Natural killer cell (primary cell): ENCODE measurements around the gene VPS54. TPM values are rescaled to one million over a fixed set of nuclear protein-coding genes. Genes with fewer than 3 reads are reported as not detected.

Experiments used
- ATAC-seq, 3 donors: fragments of 150-1000 bp in 2 of 3; fragments of 200-7000 bp in 1 of 3; cut with Tn5 transposase; 1 replicate in 1 of 3; 2 replicates in 2 of 3; pipeline ENCODE4 v1.10.0; 2021; ENCODE audit warnings: mild to moderate bottlenecking in 2 of 3, moderate library complexity in 2 of 3
- DNase-seq, 2 donors: peaks; one replicate each; pipeline versions ENCODE4 v3.0.0 to v3.0.0-alpha.2; 2013 to 2021; ENCODE audit warnings: mixed read lengths in 1 of 2
- H3K27ac ChIP-seq: one replicate; pipeline ENCODE4 v1.5.1; 2013; ENCODE audit warnings: mild to moderate bottlenecking, low read length
- H3K27me3 ChIP-seq: one replicate; pipeline ENCODE4 v1.6.1; 2013; ENCODE audit warnings: low read length; ENCODE audit not compliant: control insufficient read depth, insufficient read depth
- H3K36me3 ChIP-seq: one replicate; pipeline ENCODE4 v1.6.1; 2013; ENCODE audit warnings: low read length; ENCODE audit not compliant: control insufficient read depth, insufficient read depth
- H3K4me1 ChIP-seq: one replicate; pipeline ENCODE4 v1.6.1; 2013; ENCODE audit warnings: low read length; ENCODE audit not compliant: control insufficient read depth, insufficient read depth
- H3K4me3 ChIP-seq: one replicate; pipeline ENCODE4 v1.5.1; 2013; ENCODE audit warnings: low read length
- H3K9me3 ChIP-seq: one replicate; pipeline ENCODE4 v1.6.1; 2013; ENCODE audit warnings: low read length; ENCODE audit not compliant: control insufficient read depth, insufficient read depth
- H3K27ac Mint-ChIP-seq, 2 donors: one replicate each; pipeline ENCODE4 v1.8.0; 2022; ENCODE audit warnings: mild to moderate bottlenecking in 2 of 2, mixed read lengths in 2 of 2, moderate library complexity in 1 of 2
- H3K27me3 Mint-ChIP-seq, 2 donors: one replicate each; pipeline ENCODE4 v1.8.0; 2022; ENCODE audit warnings: low read depth in 2 of 2, mixed read lengths in 2 of 2
- H3K36me3 Mint-ChIP-seq: one replicate; pipeline ENCODE4 v1.8.0; 2022; ENCODE audit warnings: mixed read lengths
- H3K4me1 Mint-ChIP-seq, 2 donors: one replicate each; pipeline ENCODE4 v1.8.0; 2022; ENCODE audit warnings: mixed read lengths in 2 of 2
- H3K4me3 Mint-ChIP-seq: one replicate; pipeline ENCODE4 v1.8.0; 2022; ENCODE audit warnings: mild to moderate bottlenecking, moderate library complexity, mixed read lengths
- H3K9me3 Mint-ChIP-seq, 2 donors: one replicate each; pipeline ENCODE4 v1.8.0; 2022; ENCODE audit warnings: mixed read lengths in 2 of 2
- WGBS: methylation state at CpG from one replicate; pipeline ENCODE4 v1.1.7; 2013; ENCODE audit warnings: missing lambda C conversion rate; ENCODE audit not compliant: insufficient coverage; 5-methylcytosine and 5-hydroxymethylcytosine counted together
- intact Hi-C: fragments of 100-400 bp; cut with micrococcal nuclease; formaldehyde crosslinking; loops from one replicate; pipeline ENCODE4 v1.14.2; 2022
- total RNA-seq, 4 donors: library from RNA; stranded (reverse); fragments of 120-200 nt in 1 of 4; gene quantifications; one replicate each; pipeline versions ENCODE4 v1.2.3 to v1.2.4, GENCODE V29; 2013 to 2022
- TF ChIP-seq, protein P1 (sequence below): fragments of 200-600 bp; IDR thresholded peaks from one replicate; pipeline ENCODE4 v1.8.0; 2022; ENCODE audit warnings: antibody characterized with exemption

Gene VPS54
- total RNA-seq, 3 donors from 2014 or later (not counting 1 experiment from before 2014, with no cell fraction given), result 12.1 to 17.3 (median 13.5) TPM

DNA sequence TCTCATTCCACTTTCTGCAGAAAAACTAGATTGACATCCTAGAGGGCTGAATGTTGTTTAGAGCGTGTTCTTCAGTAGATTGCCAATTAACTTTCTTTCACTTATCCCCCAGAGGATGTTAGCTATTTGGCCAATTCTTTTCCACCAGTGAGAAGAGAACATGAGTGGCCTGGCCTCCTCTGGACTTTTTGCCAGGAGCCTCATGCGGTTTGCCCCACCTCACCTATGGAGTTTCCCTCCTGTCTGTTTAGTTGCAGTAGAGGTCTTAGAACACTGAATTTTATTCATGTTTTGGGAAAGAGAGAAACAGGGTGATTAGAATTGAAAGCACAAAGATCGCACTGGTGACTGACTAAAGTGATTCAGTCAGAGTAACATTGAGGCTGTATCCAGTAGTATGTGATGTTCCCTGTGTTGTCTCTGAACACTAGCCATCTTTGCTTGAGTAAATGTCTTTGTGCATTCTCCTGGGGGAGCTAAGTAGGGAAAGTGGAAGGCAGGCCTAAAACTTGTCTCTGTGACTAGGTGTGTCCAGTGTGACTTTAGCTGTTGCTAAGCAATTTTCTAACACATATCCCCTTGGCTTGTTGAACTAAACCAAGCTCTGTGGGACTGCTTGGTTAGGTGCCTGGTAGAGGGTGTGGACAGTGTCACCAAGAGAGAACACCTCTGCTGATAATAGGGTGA, 143.5 kb downstream of the VPS54 start:
- no peaks in the 10 kb centered on the region for H3K27me3 Mint-ChIP-seq
- TF ChIP-seq, protein P1, sequence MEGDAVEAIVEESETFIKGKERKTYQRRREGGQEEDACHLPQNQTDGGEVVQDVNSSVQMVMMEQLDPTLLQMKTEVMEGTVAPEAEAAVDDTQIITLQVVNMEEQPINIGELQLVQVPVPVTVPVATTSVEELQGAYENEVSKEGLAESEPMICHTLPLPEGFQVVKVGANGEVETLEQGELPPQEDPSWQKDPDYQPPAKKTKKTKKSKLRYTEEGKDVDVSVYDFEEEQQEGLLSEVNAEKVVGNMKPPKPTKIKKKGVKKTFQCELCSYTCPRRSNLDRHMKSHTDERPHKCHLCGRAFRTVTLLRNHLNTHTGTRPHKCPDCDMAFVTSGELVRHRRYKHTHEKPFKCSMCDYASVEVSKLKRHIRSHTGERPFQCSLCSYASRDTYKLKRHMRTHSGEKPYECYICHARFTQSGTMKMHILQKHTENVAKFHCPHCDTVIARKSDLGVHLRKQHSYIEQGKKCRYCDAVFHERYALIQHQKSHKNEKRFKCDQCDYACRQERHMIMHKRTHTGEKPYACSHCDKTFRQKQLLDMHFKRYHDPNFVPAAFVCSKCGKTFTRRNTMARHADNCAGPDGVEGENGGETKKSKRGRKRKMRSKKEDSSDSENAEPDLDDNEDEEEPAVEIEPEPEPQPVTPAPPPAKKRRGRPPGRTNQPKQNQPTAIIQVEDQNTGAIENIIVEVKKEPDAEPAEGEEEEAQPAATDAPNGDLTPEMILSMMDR, result no peak
- H3K27ac Mint-ChIP-seq, result peak overlapping the region; percentile 83 to 89
- Histone ChIP-seq H3K27me3 (no peaks in the 10 kb centered on the region), H3K36me3 (peaks cover 4% of the 10 kb centered on the region), H3K4me1 (peaks cover 7% of the 10 kb centered on the region), H3K4me3 (no peak overlapping the region), H3K9me3 (no peaks in the 10 kb centered on the region), H3K27ac (no peak overlapping the region)
- DNase-seq (no peak), ATAC-seq (peak; percentile 53 to 72 (median 67))
- peaks cover 7% of the 10 kb centered on the region for H3K36me3 Mint-ChIP-seq
- no peaks in the 10 kb centered on the region for H3K9me3 Mint-ChIP-seq
- WGBS, result 92% methylated on average over 3 of the region's 3 CpGs
- H3K4me1 Mint-ChIP-seq, result peaks cover 50 to 54% of the 10 kb centered on the region in 2 donors
- intact Hi-C loops, result no loop called here
- peak overlapping the region; percentile 28 for H3K4me3 Mint-ChIP-seq

DNA sequence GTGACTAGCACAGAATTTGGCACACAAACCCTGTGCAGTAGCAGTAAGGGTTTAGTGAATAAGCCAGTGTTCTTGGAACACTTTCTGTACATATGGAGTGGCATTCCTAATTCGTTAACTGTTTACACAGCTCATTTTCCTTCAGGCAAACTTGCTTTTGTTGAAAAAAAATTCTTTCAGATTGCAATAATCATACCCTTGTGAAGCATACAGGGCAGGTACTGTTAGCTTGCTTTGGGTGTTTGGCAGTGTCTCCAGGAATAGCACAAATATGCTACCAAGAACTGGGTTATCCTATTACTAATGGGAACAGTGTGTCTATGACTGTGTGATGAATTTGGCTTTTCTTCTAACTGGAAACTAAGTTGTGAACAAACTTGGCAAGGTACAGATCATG, 144.1 kb downstream of the VPS54 start:
- Histone ChIP-seq H3K36me3 (peaks cover 4% of the 10 kb centered on the region), H3K4me3 (no peak overlapping the region), H3K27ac (no peak overlapping the region), H3K4me1 (peaks cover 1% of the 10 kb centered on the region), H3K27me3 (no peaks in the 10 kb centered on the region), H3K9me3 (no peaks in the 10 kb centered on the region)
- TF ChIP-seq, protein P1, result no peak
- 100% methylated on average over 1 of the region's 1 CpG for WGBS
- Mint-ChIP-seq H3K4me3 (peak overlapping the region; percentile 4), H3K36me3 (peaks cover 7% of the 10 kb centered on the region), H3K27me3 (no peaks in the 10 kb centered on the region), H3K27ac (peak overlapping the region; percentile 83 to 89), H3K9me3 (no peaks in the 10 kb centered on the region), H3K4me1 (peaks cover 44 to 49% of the 10 kb centered on the region in 2 donors)
- ATAC-seq, result no peak
- no peak for DNase-seq
- intact Hi-C loops, result no loop called here

DNA sequence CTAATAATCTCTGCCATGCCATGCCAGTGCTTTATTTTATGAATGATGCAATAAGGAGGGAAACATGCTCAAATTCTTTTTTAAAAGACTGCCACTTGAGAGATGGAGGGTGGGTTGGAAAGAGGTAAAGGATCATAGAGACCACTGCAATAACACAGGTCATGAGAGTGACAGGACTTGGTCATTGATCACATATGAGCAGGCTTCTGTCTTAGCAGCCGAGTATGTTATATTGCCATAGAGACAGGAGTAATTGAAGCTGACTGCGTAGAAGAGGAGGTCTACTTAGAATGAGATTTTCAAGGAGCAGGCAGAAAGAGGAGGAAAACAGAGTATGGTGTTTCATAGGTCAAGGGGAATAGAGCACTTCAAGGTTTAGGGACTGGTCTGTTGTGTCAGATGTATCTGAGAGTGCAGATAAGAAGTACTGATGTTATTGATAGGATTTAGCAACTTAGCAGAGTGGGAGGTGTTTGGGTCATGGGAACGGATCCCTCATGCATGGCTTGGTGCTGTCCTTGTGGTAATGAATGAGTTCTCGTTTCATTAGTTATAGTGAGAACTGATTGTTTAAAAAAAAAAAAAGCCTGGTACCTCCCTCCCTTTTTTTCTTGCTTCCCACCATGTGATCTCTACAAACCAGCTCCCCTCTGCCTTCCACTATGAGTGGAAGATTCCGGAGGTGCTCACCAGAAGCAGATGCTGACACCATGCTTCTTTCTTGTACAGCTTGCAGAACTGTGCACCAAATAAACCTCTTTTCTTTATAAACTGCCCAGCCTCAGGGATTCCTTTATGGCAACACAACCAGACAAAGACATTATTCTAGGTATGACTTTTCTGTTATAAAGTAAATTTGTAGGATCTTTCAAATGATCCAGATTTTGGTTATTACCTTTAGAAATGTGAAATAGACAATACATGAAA, 144.8 kb downstream of the VPS54 start:
- Histone ChIP-seq H3K27ac (no peak overlapping the region), H3K9me3 (no peaks in the 10 kb centered on the region), H3K4me3 (no peak overlapping the region), H3K27me3 (no peaks in the 10 kb centered on the region), H3K36me3 (peaks cover 4% of the 10 kb centered on the region), H3K4me1 (no peaks in the 10 kb centered on the region)
- H3K9me3 Mint-ChIP-seq, result no peaks in the 10 kb centered on the region
- ATAC-seq (peak in 1 of 3 donors; percentile 35), DNase-seq (no peak)
- H3K4me1 Mint-ChIP-seq, result peaks cover 44 to 47% of the 10 kb centered on the region in 2 donors
- no peaks in the 10 kb centered on the region for H3K27me3 Mint-ChIP-seq
- H3K36me3 Mint-ChIP-seq, result peaks cover 7% of the 10 kb centered on the region
- 97% methylated on average over 4 of the region's 5 CpGs for WGBS
- intact Hi-C loops, result no loop called here
- peak overlapping the region; percentile 83 to 89 for H3K27ac Mint-ChIP-seq
- no peak overlapping the region for H3K4me3 Mint-ChIP-seq
- TF ChIP-seq, protein P1, result no peak
